ENCODE results near the gene CENPS.
A peak's percentile ranks its signal among the peaks of the same experiment; 100 is the strongest.
"Not testable (repeated sequence)": the region's sequence is repeated elsewhere in the genome, so short reads cannot be mapped to it uniquely, and the experiment has no call there.

The CENPS gene

GRCh38 chr1:10456048-10456447 is 25.8 kb downstream of the CENPS start:
- no peak for DNase-seq

GRCh38 chr1:10456661-10457060 is 26.4 kb downstream of the CENPS start:
- no peak for DNase-seq

GRCh38 chr1:10457462-10457861 is 27.2 kb downstream of the CENPS start:
- DNase-seq, result not testable (repeated sequence)

- DNase-seq, result no peak
Observed at GRCh38 chr1:10457875-10458274, 27.6 kb downstream of the CENPS start.

- DNase-seq, result no peak
Observed at GRCh38 chr1:10459184-10459583, 29.0 kb downstream of the CENPS start.

- DNase-seq, result no peak
Observed at GRCh38 chr1:10467078-10467477, 36.8 kb downstream of the CENPS start.

- DNase-seq, result no peak
Observed at GRCh38 chr1:10470043-10470442, 39.8 kb downstream of the CENPS start.

- DNase-seq, result peak in 1 of 2 experiments; percentile 65
Observed at GRCh38 chr1:10471411-10472219, 41.4 kb downstream of the CENPS start.

- DNase-seq, result peak; percentile 95 to 97
Observed at GRCh38 chr1:10472220-10473144, 42.2 kb downstream of the CENPS start, which contains the start of gene DFFA. Gene DFFA (minus strand): TSS chr1:10472529. CDS start chr1:10472458, 71 bp downstream.

GRCh38 chr1:10473145-10473765 is 43.0 kb downstream of the CENPS start:
- no peak for DNase-seq

- not testable (repeated sequence) for DNase-seq
Observed at GRCh38 chr1:10474309-10474612, 44.0 kb downstream of the CENPS start.

- DNase-seq, result peak; percentile 62 to 93
Observed at GRCh38 chr1:10474613-10475507, 44.6 kb downstream of the CENPS start, which contains the start of gene PEX14. Gene PEX14 (plus strand): TSS chr1:10474950. CDS start chr1:10474967, 17 bp downstream.

- no peak for DNase-seq
Observed at GRCh38 chr1:10475510-10475909, 45.3 kb downstream of the CENPS start.

GRCh38 chr1:10479296-10479695 is 49.1 kb downstream of the CENPS start:
- no peak for DNase-seq

- no peak for DNase-seq
Observed at GRCh38 chr1:10480614-10481013, 50.4 kb downstream of the CENPS start.

GRCh38 chr1:10484521-10484920 is 54.3 kb downstream of the CENPS start:
- DNase-seq, result no peak

- no peak for DNase-seq
Observed at GRCh38 chr1:10489291-10490055, 59.2 kb downstream of the CENPS start.

- DNase-seq, result no peak
Observed at GRCh38 chr1:10490286-10490970, 60.2 kb downstream of the CENPS start.

All from NCI-H446 (cell line).